ENCODE measurements around the gene UQCRQ. TPM values are rescaled to one million over a fixed set of nuclear protein-coding genes. Genes with fewer than 3 reads are reported as not detected.

UQCRQ gene
- total and polyA plus RNA-seq, 7 experiments from 2014 or later: 101 to 584 (median 115) TPM

DNA sequence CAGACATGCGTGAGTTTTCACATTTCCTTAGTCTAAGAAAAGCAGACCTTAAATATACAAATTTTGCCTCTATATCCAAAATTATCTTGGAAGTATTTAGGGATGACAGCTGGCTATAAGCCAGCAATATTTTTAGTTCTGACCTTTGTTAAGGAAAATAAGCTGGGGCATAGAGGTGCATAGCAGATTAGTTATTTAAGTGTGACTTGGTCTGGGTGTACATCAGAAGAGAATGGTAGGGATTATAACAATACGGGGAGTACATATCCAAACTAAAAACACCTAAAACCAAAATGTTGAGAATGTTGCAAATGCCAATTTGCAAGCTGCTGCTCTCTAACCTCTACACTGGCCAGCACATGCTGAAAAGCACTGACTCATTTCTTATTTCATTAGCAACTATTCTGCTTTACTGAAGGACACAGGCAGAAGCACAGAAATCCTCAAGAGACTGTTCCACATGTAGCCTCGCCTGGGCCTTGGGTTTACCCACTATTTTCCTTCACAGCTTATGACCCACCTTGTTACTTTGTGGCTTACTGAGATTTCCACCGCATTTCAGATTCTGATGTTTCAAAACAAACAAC lies 29.4 kb downstream of the UQCRQ start:
- no peaks in the 10 kb centered on the region for H3K27me3 ChIP-seq (ENCODE audit: control insufficient read depth in 2 of 2, insufficient read depth in 2 of 2, low read length in 2 of 2)
- DNase-seq (no peak), ATAC-seq (no peak)
- no peaks in the 10 kb centered on the region for H3K9me3 ChIP-seq (ENCODE audit: control insufficient read depth in 2 of 3, low read length in 3 of 3)
- H3K27ac ChIP-seq (ENCODE audit: low read depth, low read length): no peak overlapping the region
- Mint-ChIP-seq H3K27ac (peak overlapping the region in 2 of 9 donors; percentile 31 to 63), H3K36me3 (peaks cover 19 to 49% (median 33%) of the 10 kb centered on the region in 5 donors), H3K27me3 (no peaks in the 10 kb centered on the region), H3K4me3 (no peak overlapping the region), H3K4me1 (peaks cover 0 to 12% (median 9%) of the 10 kb centered on the region in 7 donors), H3K9me3 (no peaks in the 10 kb centered on the region)
- CTCF ChIA-PET: interaction anchor here (0.6 kb wide), 2 partner anchors 376 to 491 kb away, joined by 3 read pairs; no protein-coding TSS in a partner anchor
- POLR2A ChIA-PET: no interaction called here
- no peaks in the 10 kb centered on the region for H3K4me1 ChIP-seq (ENCODE audit: control insufficient read depth in 2 of 2, insufficient read depth in 2 of 2, low read length in 2 of 2)
- H3K36me3 ChIP-seq (ENCODE audit: control insufficient read depth in 2 of 3, insufficient read depth in 3 of 3, low read length in 3 of 3): peaks cover 17 to 65% (median 25%) of the 10 kb centered on the region in 3 experiments
- no peak overlapping the region for H3K4me3 ChIP-seq (ENCODE audit: low read length)
- intact Hi-C loops (cut with micrococcal nuclease): no loop called here

DNA sequence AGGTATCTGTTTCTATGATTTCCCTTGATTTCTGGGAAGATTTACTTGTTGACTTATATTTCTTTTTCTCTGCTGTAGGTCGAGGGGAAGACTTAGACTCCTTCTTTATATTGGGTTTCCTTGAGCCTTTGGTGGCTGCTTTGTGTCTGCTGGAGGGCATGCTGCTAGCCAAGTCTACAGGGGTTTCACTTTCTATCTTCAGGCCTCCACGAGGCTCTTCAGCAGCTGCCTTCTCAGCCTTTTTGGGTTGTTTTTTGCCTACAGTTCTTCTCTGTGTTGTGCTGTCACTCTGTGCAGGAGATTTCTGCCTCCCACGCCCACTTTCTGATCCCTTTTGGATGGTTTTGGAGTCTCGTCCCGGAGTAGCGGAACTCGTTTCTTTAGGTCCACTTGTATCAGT lies 30.2 kb downstream of the UQCRQ start:
- peaks cover 0 to 13% (median 11%) of the 10 kb centered on the region in 7 donors for H3K4me1 Mint-ChIP-seq
- H3K9me3 Mint-ChIP-seq: no peaks in the 10 kb centered on the region
- no peak overlapping the region for H3K4me3 Mint-ChIP-seq
- H3K27ac Mint-ChIP-seq: peak overlapping the region in 3 of 9 donors; percentile 12 to 60 (median 38)
- Histone ChIP-seq H3K27ac (ENCODE audit: low read depth, low read length) (no peak overlapping the region), H3K4me1 (ENCODE audit: control insufficient read depth in 2 of 2, insufficient read depth in 2 of 2, low read length in 2 of 2) (no peaks in the 10 kb centered on the region), H3K36me3 (ENCODE audit: control insufficient read depth in 2 of 3, insufficient read depth in 3 of 3, low read length in 3 of 3) (peaks cover 17 to 72% (median 25%) of the 10 kb centered on the region in 3 experiments), H3K27me3 (ENCODE audit: control insufficient read depth in 2 of 2, insufficient read depth in 2 of 2, low read length in 2 of 2) (no peaks in the 10 kb centered on the region), H3K4me3 (ENCODE audit: low read length) (no peak overlapping the region), H3K9me3 (ENCODE audit: control insufficient read depth in 2 of 3, low read length in 3 of 3) (no peaks in the 10 kb centered on the region)
- DNase-seq (no peak), ATAC-seq (no peak)
- intact Hi-C loops (cut with micrococcal nuclease): no loop called here
- no peaks in the 10 kb centered on the region for H3K27me3 Mint-ChIP-seq
- peaks cover 19 to 51% (median 33%) of the 10 kb centered on the region in 5 donors for H3K36me3 Mint-ChIP-seq
- ChIA-PET POLR2A (no interaction called here), CTCF (no interaction called here)

DNA sequence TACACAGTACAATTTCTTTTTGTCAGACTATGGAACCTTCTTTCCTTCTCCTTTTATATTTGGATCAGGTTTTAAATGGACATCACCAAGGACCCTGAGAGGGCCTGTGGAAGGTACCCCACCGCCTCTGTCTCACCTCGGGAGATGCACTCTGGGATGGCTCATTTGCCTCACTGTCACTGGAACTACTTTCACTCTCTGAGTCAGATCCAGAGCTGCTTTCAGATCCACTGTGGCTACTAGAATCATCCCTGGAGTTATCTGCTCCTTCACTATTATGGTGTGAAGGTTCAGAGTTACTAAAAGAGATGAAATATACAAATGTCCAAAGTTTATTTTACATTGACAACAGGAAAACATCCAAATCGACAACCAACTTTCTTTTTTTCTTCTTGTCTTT lies 31.7 kb downstream of the UQCRQ start:
- H3K36me3 ChIP-seq (ENCODE audit: control insufficient read depth in 2 of 3, insufficient read depth in 3 of 3, low read length in 3 of 3): peaks cover 12 to 60% (median 25%) of the 10 kb centered on the region in 3 experiments
- H3K4me3 ChIP-seq (ENCODE audit: low read length): no peak overlapping the region
- intact Hi-C loops (cut with micrococcal nuclease): no loop called here
- Mint-ChIP-seq H3K4me1 (peaks cover 3 to 17% (median 12%) of the 10 kb centered on the region in 7 donors), H3K27ac (peak overlapping the region in 1 of 9 donors; percentile 46), H3K9me3 (no peaks in the 10 kb centered on the region), H3K4me3 (no peak overlapping the region), H3K27me3 (no peaks in the 10 kb centered on the region), H3K36me3 (peaks cover 19 to 37% (median 26%) of the 10 kb centered on the region in 5 donors)
- ChIA-PET CTCF (interaction anchor here (0.6 to 0.7 kb wide), 2 partner anchors 385 to 1086 kb away, joined by 3 to 4 read pairs; no protein-coding TSS in a partner anchor), POLR2A (no interaction called here)
- H3K9me3 ChIP-seq (ENCODE audit: control insufficient read depth in 2 of 3, low read length in 3 of 3): no peaks in the 10 kb centered on the region
- DNase-seq: no peak
- H3K4me1 ChIP-seq (ENCODE audit: control insufficient read depth in 2 of 2, insufficient read depth in 2 of 2, low read length in 2 of 2): no peaks in the 10 kb centered on the region
- H3K27me3 ChIP-seq (ENCODE audit: control insufficient read depth in 2 of 2, insufficient read depth in 2 of 2, low read length in 2 of 2): no peaks in the 10 kb centered on the region
- no peak for ATAC-seq
- H3K27ac ChIP-seq (ENCODE audit: low read depth, low read length): no peak overlapping the region

DNA sequence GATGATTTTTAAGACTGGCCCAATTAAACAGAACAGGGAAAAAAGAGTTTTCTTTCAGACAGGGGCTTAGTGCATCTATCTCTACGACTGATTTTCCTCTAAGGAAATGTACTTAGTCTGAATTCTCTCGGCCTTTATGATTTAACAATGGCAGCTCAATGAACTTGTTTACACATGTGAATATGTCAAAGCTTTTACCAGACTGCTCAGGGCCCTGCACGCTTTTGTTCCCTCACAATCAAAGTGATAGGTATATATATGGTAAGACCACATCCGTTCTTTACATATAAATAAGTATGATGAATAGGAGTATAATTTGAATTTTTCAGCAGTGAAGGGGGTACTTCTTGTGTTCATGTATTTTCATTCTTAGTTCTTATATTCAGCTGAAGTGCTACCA lies 34.6 kb downstream of the UQCRQ start:
- no peak overlapping the region for H3K27ac ChIP-seq (ENCODE audit: low read depth, low read length)
- Mint-ChIP-seq H3K27me3 (no peaks in the 10 kb centered on the region), H3K27ac (peak overlapping the region in 3 of 9 donors; percentile 1 to 52 (median 36)), H3K4me3 (no peak overlapping the region), H3K36me3 (peaks cover 10 to 37% (median 17%) of the 10 kb centered on the region in 5 donors), H3K9me3 (no peaks in the 10 kb centered on the region), H3K4me1 (peaks cover 8 to 31% (median 20%) of the 10 kb centered on the region in 7 donors)
- POLR2A ChIA-PET: no interaction called here
- no peaks in the 10 kb centered on the region for H3K4me1 ChIP-seq (ENCODE audit: control insufficient read depth in 2 of 2, insufficient read depth in 2 of 2, low read length in 2 of 2)
- CTCF ChIA-PET: no interaction called here
- no peak for ATAC-seq
- no peaks in the 10 kb centered on the region for H3K27me3 ChIP-seq (ENCODE audit: control insufficient read depth in 2 of 2, insufficient read depth in 2 of 2, low read length in 2 of 2)
- no peak for DNase-seq
- peaks cover 3 to 35% (median 16%) of the 10 kb centered on the region in 3 experiments for H3K36me3 ChIP-seq (ENCODE audit: control insufficient read depth in 2 of 3, insufficient read depth in 3 of 3, low read length in 3 of 3)
- H3K9me3 ChIP-seq (ENCODE audit: control insufficient read depth in 2 of 3, low read length in 3 of 3): no peaks in the 10 kb centered on the region
- no peak overlapping the region for H3K4me3 ChIP-seq (ENCODE audit: low read length)
- intact Hi-C loops (cut with micrococcal nuclease): no loop called here

DNA sequence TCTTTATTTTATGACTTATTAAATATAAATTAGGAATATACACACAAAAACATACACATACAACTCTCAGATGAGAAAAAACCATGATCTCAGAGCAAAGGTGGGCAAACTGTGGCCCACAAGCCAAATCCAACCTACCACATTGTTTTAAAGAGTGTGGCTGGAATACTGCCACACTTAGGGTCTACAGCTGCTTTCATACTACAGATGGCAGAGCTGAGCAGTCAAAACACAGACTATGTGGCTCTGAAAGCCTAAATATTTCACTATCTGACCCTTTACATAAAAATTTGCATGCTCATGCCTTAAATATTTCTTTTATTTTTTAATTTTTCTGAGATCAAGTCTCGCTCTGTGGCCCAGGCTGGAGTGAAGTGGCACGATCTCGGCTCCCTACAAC lies 35.3 kb downstream of the UQCRQ start:
- Mint-ChIP-seq H3K36me3 (peaks cover 5 to 31% (median 15%) of the 10 kb centered on the region in 5 donors), H3K27ac (peak overlapping the region in 2 of 9 donors; percentile 1 to 45), H3K27me3 (no peaks in the 10 kb centered on the region), H3K9me3 (no peaks in the 10 kb centered on the region), H3K4me1 (peaks cover 6 to 28% (median 21%) of the 10 kb centered on the region in 7 donors), H3K4me3 (no peak overlapping the region)
- no peak overlapping the region for H3K27ac ChIP-seq (ENCODE audit: low read depth, low read length)
- H3K4me1 ChIP-seq (ENCODE audit: control insufficient read depth in 2 of 2, insufficient read depth in 2 of 2, low read length in 2 of 2): no peaks in the 10 kb centered on the region
- no peaks in the 10 kb centered on the region for H3K9me3 ChIP-seq (ENCODE audit: control insufficient read depth in 2 of 3, low read length in 3 of 3)
- POLR2A ChIA-PET: no interaction called here
- ATAC-seq (no peak), DNase-seq (no peak)
- peaks cover 0 to 28% (median 9%) of the 10 kb centered on the region in 3 experiments for H3K36me3 ChIP-seq (ENCODE audit: control insufficient read depth in 2 of 3, insufficient read depth in 3 of 3, low read length in 3 of 3)
- intact Hi-C loops (cut with micrococcal nuclease): no loop called here
- H3K27me3 ChIP-seq (ENCODE audit: control insufficient read depth in 2 of 2, insufficient read depth in 2 of 2, low read length in 2 of 2): no peaks in the 10 kb centered on the region
- CTCF ChIA-PET: no interaction called here
- no peak overlapping the region for H3K4me3 ChIP-seq (ENCODE audit: low read length)

DNA sequence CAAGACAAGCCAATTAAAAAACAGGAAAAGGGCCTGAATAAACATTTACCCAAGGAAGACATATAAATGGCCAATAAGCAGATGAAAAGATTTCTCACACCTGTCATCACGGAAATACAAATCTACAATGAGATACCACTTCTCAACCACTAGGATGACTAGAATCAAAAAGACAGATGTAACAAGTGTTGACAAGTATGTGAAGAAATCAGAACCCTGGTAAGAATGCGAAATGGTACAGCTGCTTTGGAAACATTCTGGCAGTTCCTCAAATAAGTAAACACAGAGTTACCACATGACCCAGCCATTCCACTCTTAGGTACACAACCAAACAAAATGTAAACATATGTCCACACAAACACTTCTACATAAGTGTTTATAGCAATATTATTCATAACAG lies 39.5 kb downstream of the UQCRQ start:
- Mint-ChIP-seq H3K9me3 (no peaks in the 10 kb centered on the region), H3K27me3 (no peaks in the 10 kb centered on the region), H3K4me3 (no peak overlapping the region), H3K36me3 (peaks cover 6 to 34% (median 16%) of the 10 kb centered on the region in 5 donors), H3K4me1 (peaks cover 0 to 43% (median 31%) of the 10 kb centered on the region in 7 donors), H3K27ac (peak overlapping the region in 3 of 9 donors; percentile 7 to 50 (median 38))
- Histone ChIP-seq H3K4me3 (ENCODE audit: low read length) (no peak overlapping the region), H3K27me3 (ENCODE audit: control insufficient read depth in 2 of 2, insufficient read depth in 2 of 2, low read length in 2 of 2) (no peaks in the 10 kb centered on the region), H3K27ac (ENCODE audit: low read depth, low read length) (no peak overlapping the region), H3K9me3 (ENCODE audit: control insufficient read depth in 2 of 3, low read length in 3 of 3) (no peaks in the 10 kb centered on the region), H3K4me1 (ENCODE audit: control insufficient read depth in 2 of 2, insufficient read depth in 2 of 2, low read length in 2 of 2) (no peaks in the 10 kb centered on the region), H3K36me3 (ENCODE audit: control insufficient read depth in 2 of 3, insufficient read depth in 3 of 3, low read length in 3 of 3) (peaks cover 0 to 20% (median 0%) of the 10 kb centered on the region in 3 experiments)
- intact Hi-C loops (cut with micrococcal nuclease): no loop called here
- no peak for ATAC-seq
- POLR2A ChIA-PET: no interaction called here
- DNase-seq: no peak
- CTCF ChIA-PET: interaction anchor here (1.5 kb wide), 1 partner anchor 22 kb away, joined by 4 read pairs; no protein-coding TSS in a partner anchor
